Measurements from ENCODE around the gene CATSPERD.

GRCh38 chr19:5696196-5697021, 24.0 kb upstream of the CATSPERD start:
- TF ChIP-seq CTCF (IDR thresholded peaks at IDR 0.05; ENCODE audit: insufficient read depth, low read depth, low read length) (no peak), EZH2 (IDR thresholded peaks at IDR 0.05; ENCODE audit: insufficient read depth, low read length) (no peak)
